Lower lobe of right lung (tissue), 2 donors: ENCODE measurements around the gene GPN2. TPM values are rescaled to one million over a fixed set of nuclear protein-coding genes. Genes with fewer than 3 reads are reported as not detected.

Experiments
- ATAC-seq, 2 donors: fragments of 200-7000 bp; cut with Tn5 transposase; one replicate each; pipeline ENCODE4 v1.9.1; 2020 to 2022; ENCODE audit warnings: mild to moderate bottlenecking in 2 of 2, moderate library complexity in 2 of 2
- DNase-seq: peaks from one replicate; pipeline ENCODE4 v3.0.0-alpha.2; 2020
- H3K27ac ChIP-seq: fragments of 200-600 bp; one replicate; pipeline ENCODE4 v1.8.0; 2022
- H3K27me3 ChIP-seq: fragments of 200-600 bp; one replicate; pipeline ENCODE4 v1.8.0; 2022; ENCODE audit warnings: low read depth
- H3K36me3 ChIP-seq: fragments of 200-600 bp; one replicate; pipeline ENCODE4 v1.8.0; 2022; ENCODE audit warnings: mild to moderate bottlenecking
- H3K4me1 ChIP-seq: fragments of 200-600 bp; one replicate; pipeline ENCODE4 v1.8.0; 2022
- H3K4me3 ChIP-seq: fragments of 200-600 bp; one replicate; pipeline ENCODE4 v1.8.0; 2022; ENCODE audit warnings: mild to moderate bottlenecking
- H3K9me3 ChIP-seq: fragments of 200-600 bp; one replicate; pipeline ENCODE4 v1.8.0; 2022
- intact Hi-C: fragments of 100-400 bp; cut with DNase I; formaldehyde crosslinking; loops from one replicate; pipeline ENCODE4 v1.11.0; 2022
- total RNA-seq: library from RNA; stranded (reverse); fragmentation: NEBNext Ultra II Directional; extraction: Animal tissue kit (Norgen Biotek cat#: 25700); gene quantifications from one replicate; pipeline ENCODE4 v1.2.1, GENCODE V29; 2021
- TF ChIP-seq, protein P1 (sequence below): fragments of 200-600 bp; IDR thresholded peaks from one replicate; pipeline ENCODE4 v1.8.0; 2022; ENCODE audit warnings: antibody characterized with exemption, mild to moderate bottlenecking
- donor health status: DM: no; HTN: yes; CAD: no; lungs with severe emphysema.

The GPN2 gene
- total RNA-seq, 1 donor from 2014 or later: 25.9 TPM

DNA sequence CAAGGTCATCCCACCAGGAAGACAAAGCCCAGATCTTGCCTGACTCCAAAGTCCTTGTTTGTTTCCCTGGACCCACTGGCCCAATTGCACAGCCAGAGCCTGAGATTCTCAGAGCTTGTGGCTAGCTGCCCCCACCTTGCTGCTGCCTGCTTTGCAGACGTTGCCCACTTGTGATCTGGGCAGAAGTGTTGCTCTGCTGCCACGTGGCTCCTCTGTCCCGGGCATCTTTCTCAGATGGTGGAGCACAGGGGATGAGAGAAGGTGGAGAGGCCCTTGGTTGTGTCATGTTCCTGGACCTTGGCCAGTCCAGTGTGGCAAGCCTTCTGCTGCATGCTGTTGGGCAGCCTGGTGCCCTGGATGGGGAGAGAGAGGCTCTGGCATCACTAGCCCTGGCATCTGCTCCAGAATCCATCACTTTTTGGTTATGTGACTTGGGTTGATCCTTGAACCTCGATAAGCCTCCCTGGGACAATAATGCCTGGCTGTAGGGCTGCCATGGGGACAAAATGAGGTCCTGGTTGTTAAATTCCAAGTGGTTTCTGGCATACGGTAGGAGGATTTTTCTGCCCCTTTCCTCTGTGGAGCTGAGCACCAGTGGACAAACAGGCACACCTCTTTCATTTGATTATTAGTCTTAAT is 25.2 kb upstream of the GPN2 start:
- Histone ChIP-seq H3K9me3 (no peaks in the 10 kb centered on the region), H3K36me3 (no peaks in the 10 kb centered on the region), H3K4me1 (peaks cover 4% of the 10 kb centered on the region), H3K27ac (peak overlapping the region; percentile 84), H3K27me3 (no peaks in the 10 kb centered on the region), H3K4me3 (no peak overlapping the region)
- TF ChIP-seq, protein P1, sequence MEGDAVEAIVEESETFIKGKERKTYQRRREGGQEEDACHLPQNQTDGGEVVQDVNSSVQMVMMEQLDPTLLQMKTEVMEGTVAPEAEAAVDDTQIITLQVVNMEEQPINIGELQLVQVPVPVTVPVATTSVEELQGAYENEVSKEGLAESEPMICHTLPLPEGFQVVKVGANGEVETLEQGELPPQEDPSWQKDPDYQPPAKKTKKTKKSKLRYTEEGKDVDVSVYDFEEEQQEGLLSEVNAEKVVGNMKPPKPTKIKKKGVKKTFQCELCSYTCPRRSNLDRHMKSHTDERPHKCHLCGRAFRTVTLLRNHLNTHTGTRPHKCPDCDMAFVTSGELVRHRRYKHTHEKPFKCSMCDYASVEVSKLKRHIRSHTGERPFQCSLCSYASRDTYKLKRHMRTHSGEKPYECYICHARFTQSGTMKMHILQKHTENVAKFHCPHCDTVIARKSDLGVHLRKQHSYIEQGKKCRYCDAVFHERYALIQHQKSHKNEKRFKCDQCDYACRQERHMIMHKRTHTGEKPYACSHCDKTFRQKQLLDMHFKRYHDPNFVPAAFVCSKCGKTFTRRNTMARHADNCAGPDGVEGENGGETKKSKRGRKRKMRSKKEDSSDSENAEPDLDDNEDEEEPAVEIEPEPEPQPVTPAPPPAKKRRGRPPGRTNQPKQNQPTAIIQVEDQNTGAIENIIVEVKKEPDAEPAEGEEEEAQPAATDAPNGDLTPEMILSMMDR: no peak
- intact Hi-C loops: no loop called here
- no peak for DNase-seq
- ATAC-seq: peak in 1 of 2 donors; percentile 13

- Histone ChIP-seq H3K27ac (peak within 1 kb of the TSS; percentile 84), H3K27me3 (no peaks in the 10 kb centered on the region), H3K36me3 (no peaks in the 10 kb centered on the region), H3K4me1 (peaks cover 8% of the 10 kb centered on the region), H3K9me3 (no peaks in the 10 kb centered on the region), H3K4me3 (peak within 1 kb of the TSS; percentile 43)
- peak; percentile 90 to 92 for ATAC-seq
- TF ChIP-seq, protein P1: no peak
- DNase-seq: peak; percentile 89
- intact Hi-C loops: no loop called here
These were observed 23.9 kb upstream of the GPN2 start, which contains the start of gene NR0B2 for GRCh38 chr1:26913754-26914619. TSS of gene NR0B2 (minus strand) at chr1:26913975. CDS start at chr1:26913940, 35 bp downstream.

GRCh38 chr1:26913389-26913753 is 23.3 kb upstream of the GPN2 start:
- Histone ChIP-seq H3K36me3 (no peaks in the 10 kb centered on the region), H3K27me3 (no peaks in the 10 kb centered on the region), H3K27ac (peak overlapping the region; percentile 84), H3K4me1 (peaks cover 8% of the 10 kb centered on the region), H3K4me3 (peak overlapping the region; percentile 43), H3K9me3 (no peaks in the 10 kb centered on the region)
- ATAC-seq: no peak
- no peak for DNase-seq
- TF ChIP-seq, protein P1: no peak
- intact Hi-C loops: no loop called here

DNA sequence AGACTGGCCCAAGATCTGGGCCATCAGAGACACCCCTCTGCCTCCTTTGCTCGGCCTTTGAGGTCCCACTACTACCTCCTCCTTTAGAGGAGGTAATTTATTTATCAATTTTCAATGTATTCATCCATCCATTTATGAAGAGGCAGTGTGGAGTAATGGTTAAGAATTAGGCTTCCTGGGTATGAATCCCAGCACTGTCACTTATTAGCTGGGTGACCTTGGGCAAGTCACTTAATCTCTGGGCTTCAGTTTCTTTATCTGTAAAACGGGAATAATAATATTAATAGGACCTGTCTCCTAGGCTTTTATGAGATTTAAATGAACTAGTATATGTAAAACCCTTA is 22.0 kb upstream of the GPN2 start:
- TF ChIP-seq, protein P1: no peak
- no peak for ATAC-seq
- no peak for DNase-seq
- intact Hi-C loops: no loop called here
- Histone ChIP-seq H3K27me3 (no peaks in the 10 kb centered on the region), H3K27ac (no peak overlapping the region), H3K9me3 (no peaks in the 10 kb centered on the region), H3K4me1 (peaks cover 8% of the 10 kb centered on the region), H3K4me3 (no peak overlapping the region), H3K36me3 (no peaks in the 10 kb centered on the region)

DNA sequence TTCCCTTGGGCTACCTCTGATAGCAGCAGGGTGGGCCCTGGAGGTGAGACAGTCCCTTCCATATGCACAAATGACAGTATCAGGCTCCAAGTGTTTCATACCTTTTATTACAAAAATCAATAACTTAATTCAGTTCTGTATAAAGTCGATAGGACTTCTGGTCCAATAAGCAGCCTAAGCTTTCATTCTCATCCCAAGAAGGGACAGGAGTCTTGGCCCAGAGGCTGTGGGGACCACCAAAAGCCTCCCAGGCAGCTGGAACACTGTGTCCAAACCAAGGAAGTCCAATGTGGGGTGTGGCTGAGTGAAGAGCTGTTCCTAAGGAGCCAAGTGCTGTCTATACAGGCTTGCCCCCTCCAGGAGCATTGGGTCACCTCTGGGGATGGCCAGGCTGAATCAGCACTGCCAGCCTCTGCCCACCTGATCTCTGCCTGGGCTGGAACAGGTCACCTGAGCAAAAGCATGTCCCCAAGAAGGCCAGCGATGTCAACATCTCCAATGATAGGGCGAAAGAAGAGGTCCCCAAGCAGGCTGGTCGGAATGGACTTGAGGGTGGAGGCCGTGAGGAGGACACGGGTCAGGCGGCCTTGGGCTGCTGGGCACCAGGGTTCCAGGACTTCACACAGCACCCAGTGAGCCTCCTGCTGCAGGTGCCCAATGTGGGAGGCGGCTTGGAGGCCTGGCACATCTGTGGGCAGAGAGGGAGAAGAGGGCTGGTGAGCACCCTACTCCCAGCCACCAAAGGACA is 21.5 kb upstream of the GPN2 start:
- no peaks in the 10 kb centered on the region for H3K9me3 ChIP-seq
- H3K27me3 ChIP-seq: no peaks in the 10 kb centered on the region
- TF ChIP-seq, protein P1: no peak
- intact Hi-C loops: no loop called here
- DNase-seq (no peak), ATAC-seq (no peak)
- H3K4me1 ChIP-seq: peaks cover 8% of the 10 kb centered on the region
- H3K36me3 ChIP-seq: no peaks in the 10 kb centered on the region
- H3K4me3 ChIP-seq: no peak overlapping the region
- no peak overlapping the region for H3K27ac ChIP-seq
